Sigmoid colon (tissue), 7 donors: ENCODE data around the gene NSMCE3. TPM values are rescaled to one million over a fixed set of nuclear protein-coding genes. Genes with fewer than 3 reads are reported as not detected.

ENCODE experiments used
- DNase-seq: peaks from one replicate; pipeline ENCODE4 v3.0.0-alpha.2; 2019
- H3K27ac ChIP-seq, 4 donors: fragments of 200-600 bp; sonication (generic); one replicate each; pipeline ENCODE4 v1.5.1; 2016 to 2019; ENCODE audit warnings: mild to moderate bottlenecking in 1 of 4
- H3K27me3 ChIP-seq, 3 donors: fragments of 200-600 bp; sonication (generic); one replicate each; pipeline ENCODE4 v1.5.1; 2019; ENCODE audit warnings: mild to moderate bottlenecking in 1 of 3
- H3K36me3 ChIP-seq, 4 donors: fragments of 200-600 bp; sonication (generic); one replicate each; pipeline ENCODE4 v1.5.1; 2016 to 2019
- H3K4me1 ChIP-seq, 4 donors: fragments of 200-600 bp; sonication (generic); one replicate each; pipeline ENCODE4 v1.5.1; 2017 to 2019
- H3K4me3 ChIP-seq, 4 donors: fragments of 200-600 bp; sonication (generic); one replicate each; pipeline ENCODE4 v1.5.1; 2017 to 2019; ENCODE audit warnings: mild to moderate bottlenecking in 2 of 4, moderate library complexity in 1 of 4
- H3K9me3 ChIP-seq, 4 donors: fragments of 200-600 bp in 3 of 4; sonication (generic) in 3 of 4; one replicate each; pipeline versions ENCODE4 v1.5.1 to v1.6.1; 2013 to 2019
- EP300 ChIP-seq, 4 donors: sonication (generic); formaldehyde crosslinking; IDR thresholded peaks; one replicate each; pipeline ENCODE4 v1.6.1; 2017; ENCODE audit warnings: antibody characterized with exemption in 4 of 4
- POLR2A ChIP-seq, 2 donors: fragments of 450-650 bp; IDR thresholded peaks; one replicate each; pipeline ENCODE4 v1.6.1; 2016; ENCODE audit warnings: antibody characterized with exemption in 2 of 2, mild to moderate bottlenecking in 2 of 2, moderate library complexity in 2 of 2
- POLR2AphosphoS5 ChIP-seq, 4 donors: sonication (generic); formaldehyde crosslinking; IDR thresholded peaks; one replicate each; pipeline ENCODE4 v1.6.1; 2017; ENCODE audit warnings: antibody characterized with exemption in 4 of 4
- WGBS, 2 donors: extraction: QIAGEN DNeasy Blood & Tissue Kit; methylation state at CpG; one replicate each; pipeline ENCODE4 v1.1.7; 2013; 5-methylcytosine and 5-hydroxymethylcytosine counted together
- intact Hi-C: fragments of 100-400 bp; cut with DNase I; formaldehyde crosslinking; loops from one replicate; pipeline ENCODE4 v1.15.1; 2023
- polyA plus RNA-seq, 3 donors: library from polyadenylated mRNA; stranded (reverse); fragments of 200-250 nt; gene quantifications; one replicate each; pipeline ENCODE4 v1.2.3, GENCODE V29; 2013
- total RNA-seq, 4 donors: library from RNA; depleted of rRNA; stranded (reverse); fragments of >200 nt; gene quantifications; one replicate each; pipeline ENCODE4 v1.1.0, GENCODE V29; 2016
- TF ChIP-seq, protein P1 (sequence below), 4 experiments: fragments of 450-650 bp in 3 of 4; fragments of 200-600 bp in 1 of 4; IDR thresholded peaks; one replicate each; pipeline ENCODE4 v1.5.1; 2016 to 2019; ENCODE audit warnings: antibody characterized with exemption in 4 of 4, mild to moderate bottlenecking in 3 of 4, moderate library complexity in 2 of 4
- donor health status: healthy with polysubstance abuse.
- donor health status: Bipolar disorder and iron deficiency.
- donor health status: healthy.

Gene NSMCE3
- total and polyA plus RNA-seq, 7 donors: 1.2 to 12.8 (median 7.8) TPM

DNA sequence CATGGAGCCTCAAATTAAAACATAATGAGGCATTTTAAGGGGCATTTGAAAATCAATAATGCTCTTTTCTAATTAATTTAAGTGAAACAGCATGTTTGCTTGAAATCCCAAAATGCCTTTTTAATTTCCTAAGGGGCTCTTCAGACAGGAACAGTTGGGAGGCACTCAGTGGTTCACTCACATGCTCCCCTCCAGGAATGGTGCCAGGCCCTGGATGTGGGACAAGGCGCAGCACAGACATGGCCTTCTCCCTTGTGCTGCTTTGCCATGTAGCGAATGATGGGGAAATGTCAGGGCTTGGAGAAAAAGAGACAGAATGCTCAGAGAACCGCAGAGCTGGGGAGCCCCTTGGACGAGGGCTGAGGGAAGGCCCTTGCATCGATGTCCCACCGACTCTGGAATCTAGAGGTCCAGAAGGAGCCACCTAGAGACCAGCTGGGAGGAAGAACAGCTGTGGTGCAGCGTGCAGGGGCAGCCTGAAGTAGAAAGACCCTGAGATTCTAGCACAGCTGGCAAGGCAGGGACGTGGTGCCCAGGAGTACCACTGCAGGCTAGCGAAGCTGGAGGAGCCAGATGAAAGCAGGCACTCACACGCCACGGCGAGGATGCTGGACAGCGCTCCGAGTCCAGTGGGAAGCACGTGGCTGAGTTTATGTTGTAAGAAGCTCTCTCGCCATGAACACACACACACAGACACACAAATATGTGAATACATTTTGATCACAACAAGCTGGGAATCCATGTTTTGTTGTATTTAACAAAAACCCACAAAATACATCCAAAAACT, 27.0 kb downstream of the NSMCE3 start:
- intact Hi-C loops: loop anchor here (10.0 kb wide), 1 partner anchor 442 kb away; no protein-coding TSS in a partner anchor
- H3K27ac ChIP-seq: no peak overlapping the region
- H3K4me3 ChIP-seq: no peak overlapping the region
- TF ChIP-seq POLR2A (IDR thresholded peaks at IDR 0.05) (no peak), EP300 (IDR thresholded peaks at IDR 0.05) (no peak), POLR2AphosphoS5 (IDR thresholded peaks at IDR 0.05) (no peak)
- TF ChIP-seq, protein P1, sequence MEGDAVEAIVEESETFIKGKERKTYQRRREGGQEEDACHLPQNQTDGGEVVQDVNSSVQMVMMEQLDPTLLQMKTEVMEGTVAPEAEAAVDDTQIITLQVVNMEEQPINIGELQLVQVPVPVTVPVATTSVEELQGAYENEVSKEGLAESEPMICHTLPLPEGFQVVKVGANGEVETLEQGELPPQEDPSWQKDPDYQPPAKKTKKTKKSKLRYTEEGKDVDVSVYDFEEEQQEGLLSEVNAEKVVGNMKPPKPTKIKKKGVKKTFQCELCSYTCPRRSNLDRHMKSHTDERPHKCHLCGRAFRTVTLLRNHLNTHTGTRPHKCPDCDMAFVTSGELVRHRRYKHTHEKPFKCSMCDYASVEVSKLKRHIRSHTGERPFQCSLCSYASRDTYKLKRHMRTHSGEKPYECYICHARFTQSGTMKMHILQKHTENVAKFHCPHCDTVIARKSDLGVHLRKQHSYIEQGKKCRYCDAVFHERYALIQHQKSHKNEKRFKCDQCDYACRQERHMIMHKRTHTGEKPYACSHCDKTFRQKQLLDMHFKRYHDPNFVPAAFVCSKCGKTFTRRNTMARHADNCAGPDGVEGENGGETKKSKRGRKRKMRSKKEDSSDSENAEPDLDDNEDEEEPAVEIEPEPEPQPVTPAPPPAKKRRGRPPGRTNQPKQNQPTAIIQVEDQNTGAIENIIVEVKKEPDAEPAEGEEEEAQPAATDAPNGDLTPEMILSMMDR (IDR thresholded peaks at IDR 0.05): no peak
- no peaks in the 10 kb centered on the region for H3K4me1 ChIP-seq
- H3K36me3 ChIP-seq: no peaks in the 10 kb centered on the region
- H3K27me3 ChIP-seq: no peaks in the 10 kb centered on the region
- no peaks in the 10 kb centered on the region for H3K9me3 ChIP-seq
- no peak for DNase-seq
- 77 to 89% methylated on average over 16 of the region's 16 CpGs for WGBS, 2 donors

DNA sequence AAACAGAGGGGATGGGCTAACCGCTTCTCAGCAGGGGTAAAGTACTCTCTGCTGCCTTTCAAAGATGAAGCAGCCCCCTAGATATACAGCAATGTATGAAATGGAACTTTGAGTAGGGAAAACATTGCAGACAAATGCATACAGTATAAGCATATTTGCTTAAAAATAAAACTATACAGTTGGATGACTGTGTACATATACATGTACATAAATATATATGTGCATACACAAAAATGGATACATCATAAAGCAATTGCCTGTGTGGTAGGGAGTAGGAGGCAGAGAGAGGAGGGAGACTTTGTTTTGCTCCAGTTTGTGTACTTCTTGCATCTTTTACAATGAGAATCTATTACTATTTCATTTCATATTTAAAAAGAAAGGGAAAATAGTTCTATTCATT, 28.4 kb downstream of the NSMCE3 start:
- Histone ChIP-seq H3K9me3 (no peaks in the 10 kb centered on the region), H3K4me3 (no peak overlapping the region), H3K4me1 (no peaks in the 10 kb centered on the region), H3K36me3 (no peaks in the 10 kb centered on the region), H3K27me3 (no peaks in the 10 kb centered on the region), H3K27ac (no peak overlapping the region)
- no peak for TF ChIP-seq EP300 (IDR thresholded peaks at IDR 0.05)
- TF ChIP-seq POLR2AphosphoS5 (IDR thresholded peaks at IDR 0.05): no peak
- intact Hi-C loops: loop anchor here (10.0 kb wide), 1 partner anchor 444 kb away; no protein-coding TSS in a partner anchor
- WGBS, 2 donors: 89 to 95% methylated on average over 1 of the region's 1 CpG
- DNase-seq: no peak

DNA sequence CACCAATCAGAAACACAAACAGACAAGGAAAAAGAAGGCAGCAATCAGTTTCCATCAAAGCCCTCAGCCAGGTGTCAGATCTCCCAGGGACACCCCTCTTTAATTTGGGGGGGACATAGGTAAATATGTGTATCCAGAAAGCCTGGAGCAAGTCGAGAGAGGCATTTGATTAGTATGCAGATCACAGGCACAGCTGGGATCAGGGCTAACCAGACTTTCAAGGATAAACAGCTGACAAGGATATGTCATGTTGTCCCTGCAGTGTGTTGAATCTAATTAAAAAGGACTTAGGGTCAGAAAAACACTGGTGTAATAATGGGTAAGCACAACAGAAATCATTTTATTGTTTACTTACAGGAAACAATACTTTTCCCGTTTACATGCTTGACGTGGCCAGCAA, 30.2 kb downstream of the NSMCE3 start:
- H3K27ac ChIP-seq: no peak overlapping the region
- no peak for DNase-seq
- intact Hi-C loops: no loop called here
- H3K36me3 ChIP-seq: no peaks in the 10 kb centered on the region
- TF ChIP-seq POLR2AphosphoS5 (IDR thresholded peaks at IDR 0.05): no peak
- TF ChIP-seq EP300 (IDR thresholded peaks at IDR 0.05): no peak
- TF ChIP-seq, protein P1 (IDR thresholded peaks at IDR 0.05): no peak
- TF ChIP-seq POLR2A (IDR thresholded peaks at IDR 0.05): no peak
- H3K4me1 ChIP-seq: no peaks in the 10 kb centered on the region
- no peaks in the 10 kb centered on the region for H3K27me3 ChIP-seq
- H3K4me3 ChIP-seq: no peak overlapping the region
- WGBS, 2 donors: 42 to 57% methylated on average over 3 of the region's 3 CpGs
- peaks cover 0 to 5% (median 2%) of the 10 kb centered on the region in 4 donors for H3K9me3 ChIP-seq

DNA sequence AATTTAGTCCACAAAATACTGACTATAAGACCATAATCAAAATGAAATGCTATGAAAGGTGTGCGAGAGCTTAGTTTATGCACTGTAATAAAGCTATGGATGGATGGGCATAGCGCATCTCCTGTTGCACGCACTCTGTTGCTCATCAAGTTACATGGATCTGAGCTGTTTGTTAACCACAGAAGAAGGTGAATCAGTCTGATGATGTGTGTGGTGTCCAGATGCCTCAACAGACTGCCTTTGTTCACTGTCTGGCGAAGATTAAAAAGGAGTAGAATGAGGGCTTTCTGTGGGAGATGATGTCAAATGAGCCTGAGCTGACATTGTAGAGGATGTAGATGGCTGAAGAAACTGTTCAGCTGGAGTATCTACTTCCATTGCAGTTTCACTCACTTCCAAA, 36.1 kb downstream of the NSMCE3 start:
- no peak for DNase-seq
- no peaks in the 10 kb centered on the region for H3K4me1 ChIP-seq
- WGBS, 2 donors: 96 to 98% methylated on average over 4 of the region's 4 CpGs
- intact Hi-C loops: loop anchor here (5.0 kb wide), 1 partner anchor 51 kb away; no protein-coding TSS in a partner anchor
- TF ChIP-seq, protein P1 (IDR thresholded peaks at IDR 0.05): no peak
- no peak for TF ChIP-seq POLR2A (IDR thresholded peaks at IDR 0.05)
- no peak overlapping the region for H3K27ac ChIP-seq
- H3K27me3 ChIP-seq: no peaks in the 10 kb centered on the region
- H3K4me3 ChIP-seq: no peak overlapping the region
- peaks cover 0 to 5% (median 2%) of the 10 kb centered on the region in 4 donors for H3K9me3 ChIP-seq
- H3K36me3 ChIP-seq: no peaks in the 10 kb centered on the region

DNA sequence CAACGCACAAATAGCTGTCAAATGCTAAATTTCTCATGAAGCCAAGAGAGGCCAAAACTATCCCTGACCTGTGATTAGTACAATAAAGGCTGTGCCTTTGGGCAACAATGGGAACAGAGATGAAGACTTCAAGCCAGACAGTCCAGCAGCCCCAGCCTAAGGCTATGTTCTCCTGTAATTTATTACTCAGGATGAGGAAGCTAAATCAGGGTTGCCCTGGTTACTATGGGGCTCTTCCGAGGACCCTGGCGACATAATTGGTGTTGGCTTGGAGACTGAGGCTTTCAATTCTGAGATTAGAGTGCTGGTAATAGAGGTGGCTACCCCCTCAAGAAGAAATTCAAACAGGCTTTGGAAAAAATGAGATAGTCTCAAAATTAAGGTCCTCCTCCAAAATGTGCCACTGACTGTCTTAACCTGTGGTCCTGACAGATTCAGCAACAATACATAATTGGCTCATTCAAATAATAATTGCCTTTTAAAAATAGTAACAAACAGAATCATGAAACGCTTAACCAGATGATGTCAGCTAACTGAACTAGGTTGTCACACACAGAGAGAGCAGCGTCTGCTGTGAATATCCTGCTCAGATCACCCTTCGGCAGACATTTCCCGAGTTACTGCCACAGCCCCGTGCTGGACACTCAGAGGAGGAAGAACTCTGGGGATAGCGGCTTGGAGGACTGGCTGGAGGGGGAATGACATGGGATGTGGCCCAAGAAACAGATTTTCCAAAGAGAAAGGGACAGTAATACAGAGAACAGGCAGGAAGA, 43.0 kb downstream of the NSMCE3 start:
- TF ChIP-seq, protein P1 (IDR thresholded peaks at IDR 0.05): no peak
- TF ChIP-seq POLR2A (IDR thresholded peaks at IDR 0.05) (no peak), EP300 (IDR thresholded peaks at IDR 0.05) (no peak), POLR2AphosphoS5 (IDR thresholded peaks at IDR 0.05) (no peak)
- no peaks in the 10 kb centered on the region for H3K9me3 ChIP-seq
- no peak for DNase-seq
- no peaks in the 10 kb centered on the region for H3K36me3 ChIP-seq
- WGBS, 2 donors: 55 to 81% methylated on average over 9 of the region's 9 CpGs
- intact Hi-C loops: no loop called here
- H3K4me3 ChIP-seq: no peak overlapping the region
- H3K4me1 ChIP-seq: no peaks in the 10 kb centered on the region
- H3K27me3 ChIP-seq: peaks cover 0 to 4% (median 0%) of the 10 kb centered on the region in 3 donors
- no peak overlapping the region for H3K27ac ChIP-seq
